Right ventricle myocardium inferior (tissue), 1 donor: ENCODE results near the gene SPOCD1. TPM values are rescaled to one million over a fixed set of nuclear protein-coding genes. Genes with fewer than 3 reads are reported as not detected.

Experiments used
- ATAC-seq: fragments of 200-7000 bp; cut with Tn5 transposase; one replicate; pipeline ENCODE4 v1.9.1; 2020; ENCODE audit warnings: mild to moderate bottlenecking, moderate library complexity
- DNase-seq: peaks from one replicate; pipeline ENCODE4 v3.0.0; 2021; ENCODE audit errors: missing footprints
- intact Hi-C: fragments of 100-400 bp; cut with DNase I; formaldehyde crosslinking; loops from one replicate; pipeline ENCODE4 v1.11.0; 2022
- microRNA-seq: library from miRNA; unstranded; fragments of <30 nt; microRNA quantifications from one replicate; pipeline ENCODE4 v1.2.0, GENCODE V29; 2020
- total RNA-seq: library from RNA; stranded (reverse); fragmentation: NEBNext Ultra II Directional; extraction: Animal tissue kit (Norgen Biotek cat#: 25700); gene quantifications from one replicate; pipeline ENCODE4 v1.2.1, GENCODE V29; 2021
- donor health status: DM: no; HTN: yes; CAD: no; lungs with severe emphysema.

Gene SPOCD1
- total RNA-seq, 1 donor from 2014 or later, result not detected

- ATAC-seq (no peak), DNase-seq (no peak)
- intact Hi-C loops, result loop anchor here (2.0 kb wide), 1 partner anchor 38 kb away; no protein-coding TSS in a partner anchor
Measured at GRCh38 chr1:31752952-31753475, 62.8 kb downstream of the SPOCD1 start.

- DNase-seq, result no peak
- no peak for ATAC-seq
- intact Hi-C loops, result loop anchor here (2.0 kb wide), 1 partner anchor 37 kb away; no protein-coding TSS in a partner anchor
Measured at GRCh38 chr1:31752258-31752657, 63.6 kb downstream of the SPOCD1 start.

- ATAC-seq, result peak; percentile 64
- intact Hi-C loops, result loop anchor here (2.0 kb wide), 1 partner anchor 37 kb away; no protein-coding TSS in a partner anchor
- no peak for DNase-seq
Measured at GRCh38 chr1:31751822-31752241, 64.0 kb downstream of the SPOCD1 start.

- DNase-seq, result no peak
- intact Hi-C loops, result no loop called here
- no peak for ATAC-seq
Measured at GRCh38 chr1:31750858-31751510, 64.8 kb downstream of the SPOCD1 start.

GRCh38 chr1:31749785-31750735 is 65.8 kb downstream of the SPOCD1 start:
- no peak for DNase-seq
- intact Hi-C loops, result no loop called here
- ATAC-seq, result no peak

- DNase-seq, result no peak
- intact Hi-C loops, result no loop called here
- ATAC-seq, result peak; percentile 11
Measured at GRCh38 chr1:31748365-31748764, 67.5 kb downstream of the SPOCD1 start.

- intact Hi-C loops, result no loop called here
- DNase-seq, result no peak
Measured at GRCh38 chr1:31747304-31747703, 68.5 kb downstream of the SPOCD1 start.

GRCh38 chr1:31746687-31747086 is 69.1 kb downstream of the SPOCD1 start:
- intact Hi-C loops, result no loop called here
- peak; percentile 23 for ATAC-seq
- no peak for DNase-seq

More at GRCh38 chr1:31747304-31747703, 68.5 kb downstream of the SPOCD1 start:
- no peak for ATAC-seq

GRCh38 chr1:31745946-31746670 is 69.7 kb downstream of the SPOCD1 start:
- intact Hi-C loops, result loop anchor here (2.0 kb wide), 1 partner anchor 83 kb away; no protein-coding TSS in a partner anchor
- no peak for ATAC-seq
- DNase-seq, result no peak

- DNase-seq (no peak), ATAC-seq (peak; percentile 54)
- intact Hi-C loops, result loop anchor here (2.0 kb wide), 1 partner anchor 83 kb away; no protein-coding TSS in a partner anchor
Measured at GRCh38 chr1:31745096-31745945, 70.5 kb downstream of the SPOCD1 start.

- intact Hi-C loops, result loop anchor here (2.0 kb wide), 1 partner anchor 82 kb away; no protein-coding TSS in a partner anchor
- DNase-seq (no peak), ATAC-seq (no peak)
Measured at GRCh38 chr1:31744165-31744888, 71.5 kb downstream of the SPOCD1 start.

GRCh38 chr1:31742462-31743212 is 73.2 kb downstream of the SPOCD1 start:
- DNase-seq, result no peak
- intact Hi-C loops, result no loop called here
- no peak for ATAC-seq

Small RNAs within 50 kb of the gene (microRNA-seq; reads per million reads assigned to microRNA genes)
- not detected for gene MIR4254

Other genes with a start within 250 kb of the SPOCD1 start
- 273 TPM for gene TINAGL1, start 239.5 kb downstream of the SPOCD1 start, total RNA-seq
- 0.49 TPM for gene HCRTR1, start 198.3 kb downstream of the SPOCD1 start, total RNA-seq
- gene PEF1, start 171.1 kb downstream of the SPOCD1 start, total RNA-seq, result 34.9 TPM
- 12.7 TPM for gene COL16A1, start 112.0 kb downstream of the SPOCD1 start, total RNA-seq
- 16.1 TPM for gene ADGRB2, start 51.7 kb downstream of the SPOCD1 start, total RNA-seq
- gene PTP4A2, start 122.3 kb upstream of the SPOCD1 start, total RNA-seq, result 249 TPM
- gene KHDRBS1, start 197.8 kb upstream of the SPOCD1 start, total RNA-seq, result 59.6 TPM